ENCODE results near the gene FBLN5.

The FBLN5 gene

GRCh38 chr14:91860238-91860637 is 87.3 kb downstream of the FBLN5 start:
- H3K27ac ChIP-seq (ENCODE audit: low read length): no peak overlapping the region
- H3K4me3 ChIP-seq (ENCODE audit: low read length): no peak overlapping the region
- no peaks in the 10 kb centered on the region for H3F3A ChIP-seq (ENCODE audit: insufficient read depth, low read length)
- no peaks in the 10 kb centered on the region for H3K79me2 ChIP-seq (ENCODE audit: low read length)
- no peaks in the 10 kb centered on the region for H3K4me1 ChIP-seq (ENCODE audit: low read length)
- no peaks in the 10 kb centered on the region for H3K9me2 ChIP-seq (replicated peaks; ENCODE audit: insufficient read depth, low read length)
- no peaks in the 10 kb centered on the region for H3K36me3 ChIP-seq (replicated peaks; ENCODE audit: insufficient read depth, low read length)
- H3K9me3 ChIP-seq (replicated peaks; ENCODE audit: insufficient read depth, low read length): no peaks in the 10 kb centered on the region
- no peak overlapping the region for H3K9ac ChIP-seq (ENCODE audit: low read length)
- DNase-seq: no peak
- no peak overlapping the region for H2AFZ ChIP-seq (ENCODE audit: low read length)
- TF ChIP-seq EZH2 (optimal IDR thresholded peaks at IDR 0.05; ENCODE audit: low read depth, low read length): no peak
- no peak overlapping the region for H3K4me2 ChIP-seq (ENCODE audit: low read depth, low read length)
- H3K27me3 ChIP-seq (replicated peaks; ENCODE audit: insufficient read depth, low read length): no peaks in the 10 kb centered on the region; the same call in 1 of the 2 replicates
- H4K20me1 ChIP-seq (ENCODE audit: insufficient read depth, low read length): no peaks in the 10 kb centered on the region

GRCh38 chr14:91858536-91859275 is 88.8 kb downstream of the FBLN5 start:
- no peaks in the 10 kb centered on the region for H3K9me3 ChIP-seq (replicated peaks; ENCODE audit: insufficient read depth, low read length)
- no peaks in the 10 kb centered on the region for H3K79me2 ChIP-seq (ENCODE audit: low read length)
- no peaks in the 10 kb centered on the region for H3K36me3 ChIP-seq (replicated peaks; ENCODE audit: insufficient read depth, low read length)
- no peak for TF ChIP-seq CTCF (IDR thresholded peaks at IDR 0.05; ENCODE audit: low read length)
- no peak for TF ChIP-seq EZH2phosphoT487 (IDR thresholded peaks at IDR 0.05; ENCODE audit: low read length)
- no peak for TF ChIP-seq EZH2 (optimal IDR thresholded peaks at IDR 0.05; ENCODE audit: low read depth, low read length)
- H3K27me3 ChIP-seq (replicated peaks; ENCODE audit: insufficient read depth, low read length): no peaks in the 10 kb centered on the region; the same call in 1 of the 2 replicates
- H3K9me2 ChIP-seq (replicated peaks; ENCODE audit: insufficient read depth, low read length): no peaks in the 10 kb centered on the region
- no peak overlapping the region for H3K4me3 ChIP-seq (ENCODE audit: low read length)
- H2AFZ ChIP-seq (ENCODE audit: low read length): no peak overlapping the region
- H3K9ac ChIP-seq (ENCODE audit: low read length): no peak overlapping the region
- H4K20me1 ChIP-seq (ENCODE audit: insufficient read depth, low read length): no peaks in the 10 kb centered on the region
- H3K4me2 ChIP-seq (ENCODE audit: low read depth, low read length): no peak overlapping the region
- H3K4me1 ChIP-seq (ENCODE audit: low read length): no peaks in the 10 kb centered on the region
- no peak overlapping the region for H3K27ac ChIP-seq (ENCODE audit: low read length)
- H3F3A ChIP-seq (ENCODE audit: insufficient read depth, low read length): no peaks in the 10 kb centered on the region
- DNase-seq: no peak

GRCh38 chr14:91857614-91858013 is 89.9 kb downstream of the FBLN5 start:
- Histone ChIP-seq H3K9me2 (replicated peaks; ENCODE audit: insufficient read depth, low read length) (no peaks in the 10 kb centered on the region), H3K4me3 (ENCODE audit: low read length) (no peak overlapping the region), H2AFZ (ENCODE audit: low read length) (no peak overlapping the region), H3K27ac (ENCODE audit: low read length) (no peak overlapping the region), H4K20me1 (ENCODE audit: insufficient read depth, low read length) (no peaks in the 10 kb centered on the region), H3K79me2 (ENCODE audit: low read length) (no peaks in the 10 kb centered on the region), H3K27me3 (replicated peaks; ENCODE audit: insufficient read depth, low read length) (no peaks in the 10 kb centered on the region; the same call in 1 of the 2 replicates), H3K36me3 (replicated peaks; ENCODE audit: insufficient read depth, low read length) (no peaks in the 10 kb centered on the region), H3K9me3 (replicated peaks; ENCODE audit: insufficient read depth, low read length) (no peaks in the 10 kb centered on the region), H3K9ac (ENCODE audit: low read length) (no peak overlapping the region), H3K4me1 (ENCODE audit: low read length) (no peaks in the 10 kb centered on the region), H3F3A (ENCODE audit: insufficient read depth, low read length) (no peaks in the 10 kb centered on the region), H3K4me2 (ENCODE audit: low read depth, low read length) (no peak overlapping the region)
- DNase-seq: no peak
- TF ChIP-seq EZH2phosphoT487 (IDR thresholded peaks at IDR 0.05; ENCODE audit: low read length) (no peak), CTCF (IDR thresholded peaks at IDR 0.05; ENCODE audit: low read length) (no peak), EZH2 (optimal IDR thresholded peaks at IDR 0.05; ENCODE audit: low read depth, low read length) (no peak)

- no peak overlapping the region for H2AFZ ChIP-seq (ENCODE audit: low read length)
- H3K27ac ChIP-seq (ENCODE audit: low read length): no peak overlapping the region
- H3K4me2 ChIP-seq (ENCODE audit: low read depth, low read length): no peak overlapping the region
- H3K27me3 ChIP-seq (replicated peaks; ENCODE audit: insufficient read depth, low read length): no peaks in the 10 kb centered on the region
- no peak for DNase-seq
- no peaks in the 10 kb centered on the region for H3K36me3 ChIP-seq (replicated peaks; ENCODE audit: insufficient read depth, low read length)
- no peaks in the 10 kb centered on the region for H3K4me1 ChIP-seq (ENCODE audit: low read length)
- H3K9ac ChIP-seq (ENCODE audit: low read length): no peak overlapping the region
- H3K79me2 ChIP-seq (ENCODE audit: low read length): no peaks in the 10 kb centered on the region
- no peak for TF ChIP-seq EZH2phosphoT487 (IDR thresholded peaks at IDR 0.05; ENCODE audit: low read length)
- TF ChIP-seq EZH2 (optimal IDR thresholded peaks at IDR 0.05; ENCODE audit: low read depth, low read length): no peak
- TF ChIP-seq CTCF (IDR thresholded peaks at IDR 0.05; ENCODE audit: low read length): no peak
- H3K9me3 ChIP-seq (replicated peaks; ENCODE audit: insufficient read depth, low read length): no peaks in the 10 kb centered on the region
- H4K20me1 ChIP-seq (ENCODE audit: insufficient read depth, low read length): no peaks in the 10 kb centered on the region
- no peaks in the 10 kb centered on the region for H3F3A ChIP-seq (ENCODE audit: insufficient read depth, low read length)
- H3K9me2 ChIP-seq (replicated peaks; ENCODE audit: insufficient read depth, low read length): no peaks in the 10 kb centered on the region
- no peak overlapping the region for H3K4me3 ChIP-seq (ENCODE audit: low read length)
Measured at GRCh38 chr14:91854327-91854934, 93.1 kb downstream of the FBLN5 start.

Measured in MM.1S (cell line).